HG02852 (cell line): ENCODE results near the gene DUSP18.
"Not testable (repeated sequence)": the region's sequence is repeated elsewhere in the genome, so short reads cannot be mapped to it uniquely, and the experiment has no call there.

ENCODE experiments used
- ATAC-seq: cut with Tn5 transposase; IDR thresholded peaks from one replicate; pipeline ENCODE4 v1.9.1; 2021; ENCODE audit warnings: mild to moderate bottlenecking, moderate library complexity; ENCODE audit not compliant: unreplicated experiment

DUSP18 gene

GRCh38 chr22:30667494-30668385 lies at the start of gene DUSP18:
Gene DUSP18 (minus strand): TSS chr22:30667875. CDS start chr22:30664003, 3,872 bp downstream.
- peak; percentile 87 for ATAC-seq

- ATAC-seq: no peak
Observed at GRCh38 chr22:30714062-30714461, 46.4 kb upstream of the DUSP18 start.

- ATAC-seq: no peak
Observed at GRCh38 chr22:30712094-30712493, 44.4 kb upstream of the DUSP18 start.

- ATAC-seq: not testable (repeated sequence)
Observed at GRCh38 chr22:30709980-30710379, 42.3 kb upstream of the DUSP18 start.

- peak; percentile 57 for ATAC-seq
Observed at GRCh38 chr22:30705710-30706651, 38.3 kb upstream of the DUSP18 start.

GRCh38 chr22:30704978-30705377 lies 37.3 kb upstream of the DUSP18 start:
- no peak for ATAC-seq

GRCh38 chr22:30702856-30703255 lies 35.2 kb upstream of the DUSP18 start:
- no peak for ATAC-seq

- no peak for ATAC-seq
Observed at GRCh38 chr22:30701872-30702271, 34.2 kb upstream of the DUSP18 start.

GRCh38 chr22:30697975-30698374 lies 30.3 kb upstream of the DUSP18 start:
- ATAC-seq: no peak

GRCh38 chr22:30695871-30696655 lies 28.4 kb upstream of the DUSP18 start:
- no peak for ATAC-seq

- ATAC-seq: no peak
Observed at GRCh38 chr22:30695351-30695851, 27.7 kb upstream of the DUSP18 start.

GRCh38 chr22:30694640-30695350 lies 27.1 kb upstream of the DUSP18 start, which contains the start of gene OSBP2:
Gene OSBP2 (plus strand): TSS chr22:30694874. CDS start chr22:30694910, 36 bp downstream.
- no peak for ATAC-seq

GRCh38 chr22:30694171-30694639 lies 26.5 kb upstream of the DUSP18 start:
- no peak for ATAC-seq

- no peak for ATAC-seq
Observed at GRCh38 chr22:30691204-30691603, 23.5 kb upstream of the DUSP18 start.

GRCh38 chr22:30689622-30690021 lies 21.9 kb upstream of the DUSP18 start:
- no peak for ATAC-seq

- no peak for ATAC-seq
Observed at GRCh38 chr22:30687358-30687757, 19.7 kb upstream of the DUSP18 start.

GRCh38 chr22:30685178-30685577 lies 17.5 kb upstream of the DUSP18 start:
- ATAC-seq: no peak

GRCh38 chr22:30681831-30682230 lies 14.2 kb upstream of the DUSP18 start:
- ATAC-seq: no peak

- no peak for ATAC-seq
Observed at GRCh38 chr22:30680991-30681770, 13.5 kb upstream of the DUSP18 start.
